Transverse colon (tissue), 3 donors: ENCODE measurements around the gene ADAMTS16.

Source experiments
- CTCF ChIP-seq, 5 experiments: fragments of 200-600 bp in 3 of 5; fragments of 450-650 bp in 2 of 5; sonication (generic) in 3 of 5; IDR thresholded peaks; 1 replicate in 2 of 5; 2 replicates in 3 of 5; pipeline ENCODE4 v1.5.1; 2016 to 2017; ENCODE audit warnings: antibody characterized with exemption in 5 of 5, inconsistent platforms in 3 of 5, mild to moderate bottlenecking in 2 of 5, moderate library complexity in 1 of 5
- POLR2A ChIP-seq: fragments of 450-650 bp; IDR thresholded peaks from one replicate; pipeline ENCODE4 v1.6.1; 2016; ENCODE audit warnings: antibody characterized with exemption, mild to moderate bottlenecking, moderate library complexity

- TF ChIP-seq POLR2A (no peak), CTCF (IDR thresholded peaks at IDR 0.05) (no peak)
Measured at GRCh38 chr5:5332287-5332686, 192.2 kb downstream of the ADAMTS16 start.
